SK-N-SH treated with all-trans-retinoic acid at 6 μM for 48 hours (cell line): ENCODE results near the gene MLH1.

Experiments used
- ARNTL ChIP-seq: fragments of 450-650 bp; formaldehyde crosslinking; IDR thresholded peaks from 2 replicates; pipeline ENCODE4 v1.5.0; 2020; ENCODE audit warnings: low read depth, mild to moderate bottlenecking, moderate library complexity, borderline replicate concordance
- CSDC2 ChIP-seq: fragments of 250-450 bp; sonication (Bioruptor Pico); IDR thresholded peaks from 2 replicates; pipeline ENCODE4 v1.5.0; 2020; ENCODE audit warnings: mild to moderate bottlenecking, moderate library complexity
- ISL1 ChIP-seq: fragments of 250-450 bp; sonication (Bioruptor Pico); IDR thresholded peaks from 2 replicates; pipeline ENCODE4 v2.1.2; 2022; ENCODE audit warnings: mild to moderate bottlenecking, moderate library complexity
- OSR1 ChIP-seq: fragments of 250-450 bp; sonication (Bioruptor Pico); IDR thresholded peaks from 2 replicates; pipeline ENCODE4 v1.8.0; 2022; ENCODE audit warnings: moderate library complexity, mild to moderate bottlenecking, inconsistent platforms
- PPARA ChIP-seq: fragments of 250-450 bp; sonication (Bioruptor Pico); IDR thresholded peaks from 2 replicates; pipeline ENCODE4 v1.5.0; 2020; ENCODE audit warnings: mild to moderate bottlenecking, borderline replicate concordance
- RARB ChIP-seq: fragments of 250-450 bp; sonication (Bioruptor Pico); IDR thresholded peaks from 2 replicates; pipeline ENCODE4 v1.8.0; 2021; ENCODE audit warnings: mild to moderate bottlenecking, moderate library complexity
- ZFP3 ChIP-seq: fragments of 250-450 bp; sonication (Bioruptor Pico); IDR thresholded peaks from 2 replicates; pipeline ENCODE4 v1.5.0; 2020; ENCODE audit warnings: mild to moderate bottlenecking, moderate library complexity
- ZNF565 ChIP-seq: fragments of 450-650 bp; formaldehyde crosslinking; conservative IDR thresholded peaks from 2 replicates; pipeline ENCODE4 v1.5.0; 2020; ENCODE audit warnings: low read depth, mild to moderate bottlenecking, moderate library complexity
- TF ChIP-seq, protein P1 (sequence below): fragments of 250-450 bp; sonication (Bioruptor Pico); IDR thresholded peaks from 2 replicates; pipeline ENCODE4 v1.8.0; 2020; ENCODE audit warnings: mild to moderate bottlenecking, moderate library complexity, borderline replicate concordance
- TF ChIP-seq, protein P2 (sequence below): fragments of 250-450 bp; sonication (Bioruptor Pico); IDR thresholded peaks from 2 replicates; pipeline ENCODE4 v1.5.1; 2020; ENCODE audit warnings: low read depth, mild to moderate bottlenecking, moderate library complexity

GRCh38 chr3:37053753-37054152 lies 60.4 kb downstream of the MLH1 start:
- no peak for TF ChIP-seq ARNTL (CRISPR knock-in tag)
- TF ChIP-seq, protein P1, sequence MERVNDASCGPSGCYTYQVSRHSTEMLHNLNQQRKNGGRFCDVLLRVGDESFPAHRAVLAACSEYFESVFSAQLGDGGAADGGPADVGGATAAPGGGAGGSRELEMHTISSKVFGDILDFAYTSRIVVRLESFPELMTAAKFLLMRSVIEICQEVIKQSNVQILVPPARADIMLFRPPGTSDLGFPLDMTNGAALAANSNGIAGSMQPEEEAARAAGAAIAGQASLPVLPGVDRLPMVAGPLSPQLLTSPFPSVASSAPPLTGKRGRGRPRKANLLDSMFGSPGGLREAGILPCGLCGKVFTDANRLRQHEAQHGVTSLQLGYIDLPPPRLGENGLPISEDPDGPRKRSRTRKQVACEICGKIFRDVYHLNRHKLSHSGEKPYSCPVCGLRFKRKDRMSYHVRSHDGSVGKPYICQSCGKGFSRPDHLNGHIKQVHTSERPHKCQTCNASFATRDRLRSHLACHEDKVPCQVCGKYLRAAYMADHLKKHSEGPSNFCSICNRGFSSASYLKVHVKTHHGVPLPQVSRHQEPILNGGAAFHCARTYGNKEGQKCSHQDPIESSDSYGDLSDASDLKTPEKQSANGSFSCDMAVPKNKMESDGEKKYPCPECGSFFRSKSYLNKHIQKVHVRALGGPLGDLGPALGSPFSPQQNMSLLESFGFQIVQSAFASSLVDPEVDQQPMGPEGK (CRISPR knock-in tag): no peak
- TF ChIP-seq ISL1 (CRISPR knock-in tag): no peak
- no peak for TF ChIP-seq CSDC2 (CRISPR knock-in tag)
- TF ChIP-seq RARB: no peak
- TF ChIP-seq ZFP3 (CRISPR knock-in tag): no peak
- TF ChIP-seq, protein P2, sequence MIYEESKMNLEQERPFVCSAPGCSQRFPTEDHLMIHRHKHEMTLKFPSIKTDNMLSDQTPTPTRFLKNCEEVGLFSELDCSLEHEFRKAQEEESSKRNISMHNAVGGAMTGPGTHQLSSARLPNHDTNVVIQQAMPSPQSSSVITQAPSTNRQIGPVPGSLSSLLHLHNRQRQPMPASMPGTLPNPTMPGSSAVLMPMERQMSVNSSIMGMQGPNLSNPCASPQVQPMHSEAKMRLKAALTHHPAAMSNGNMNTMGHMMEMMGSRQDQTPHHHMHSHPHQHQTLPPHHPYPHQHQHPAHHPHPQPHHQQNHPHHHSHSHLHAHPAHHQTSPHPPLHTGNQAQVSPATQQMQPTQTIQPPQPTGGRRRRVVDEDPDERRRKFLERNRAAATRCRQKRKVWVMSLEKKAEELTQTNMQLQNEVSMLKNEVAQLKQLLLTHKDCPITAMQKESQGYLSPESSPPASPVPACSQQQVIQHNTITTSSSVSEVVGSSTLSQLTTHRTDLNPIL: no peak
- TF ChIP-seq PPARA (CRISPR knock-in tag): no peak
- no peak for TF ChIP-seq OSR1 (CRISPR knock-in tag)
- no peak for TF ChIP-seq ZNF565
